ENCODE measurements around the gene ZSCAN16.

The ZSCAN16 gene

DNA sequence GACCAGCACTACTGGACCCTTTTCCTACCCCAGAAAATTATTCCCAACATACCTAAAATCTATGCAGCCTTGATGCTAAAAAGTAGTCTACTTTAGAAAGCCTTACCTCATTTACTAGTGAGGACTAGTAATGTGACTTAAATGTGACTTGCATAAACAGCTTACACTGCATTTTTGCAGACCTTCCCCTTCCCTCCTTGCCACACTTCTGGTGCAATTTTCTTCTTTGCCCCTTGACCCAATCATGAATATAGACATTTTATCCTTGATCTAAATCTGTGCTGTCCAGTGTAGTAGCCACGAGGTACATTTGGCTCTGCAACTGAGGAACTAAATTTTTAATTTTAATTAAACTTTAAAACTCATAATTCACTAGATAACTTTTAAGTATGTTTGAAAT lies 10.3 kb downstream of the ZSCAN16 start:
- no peak for DNase-seq

DNA sequence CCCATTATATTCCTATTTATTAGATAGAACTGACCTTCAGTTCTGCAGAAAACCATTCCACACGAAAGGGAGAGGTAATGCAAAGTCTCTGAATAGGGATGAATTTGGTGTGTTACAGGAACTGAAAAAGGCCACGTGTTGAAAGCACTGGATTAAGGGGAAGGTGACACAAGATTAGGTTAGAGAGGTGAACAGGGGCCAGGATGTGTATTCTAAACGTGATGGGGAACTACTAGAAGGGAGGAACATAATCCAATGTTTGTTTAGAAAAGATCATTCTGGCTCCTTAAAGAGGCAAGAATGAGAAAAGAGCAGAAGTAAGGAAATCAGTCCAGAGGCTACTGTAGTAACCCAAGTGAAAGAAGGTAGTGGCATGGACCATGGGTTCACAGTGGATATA lies 11.0 kb downstream of the ZSCAN16 start:
- no peak for DNase-seq

DNA sequence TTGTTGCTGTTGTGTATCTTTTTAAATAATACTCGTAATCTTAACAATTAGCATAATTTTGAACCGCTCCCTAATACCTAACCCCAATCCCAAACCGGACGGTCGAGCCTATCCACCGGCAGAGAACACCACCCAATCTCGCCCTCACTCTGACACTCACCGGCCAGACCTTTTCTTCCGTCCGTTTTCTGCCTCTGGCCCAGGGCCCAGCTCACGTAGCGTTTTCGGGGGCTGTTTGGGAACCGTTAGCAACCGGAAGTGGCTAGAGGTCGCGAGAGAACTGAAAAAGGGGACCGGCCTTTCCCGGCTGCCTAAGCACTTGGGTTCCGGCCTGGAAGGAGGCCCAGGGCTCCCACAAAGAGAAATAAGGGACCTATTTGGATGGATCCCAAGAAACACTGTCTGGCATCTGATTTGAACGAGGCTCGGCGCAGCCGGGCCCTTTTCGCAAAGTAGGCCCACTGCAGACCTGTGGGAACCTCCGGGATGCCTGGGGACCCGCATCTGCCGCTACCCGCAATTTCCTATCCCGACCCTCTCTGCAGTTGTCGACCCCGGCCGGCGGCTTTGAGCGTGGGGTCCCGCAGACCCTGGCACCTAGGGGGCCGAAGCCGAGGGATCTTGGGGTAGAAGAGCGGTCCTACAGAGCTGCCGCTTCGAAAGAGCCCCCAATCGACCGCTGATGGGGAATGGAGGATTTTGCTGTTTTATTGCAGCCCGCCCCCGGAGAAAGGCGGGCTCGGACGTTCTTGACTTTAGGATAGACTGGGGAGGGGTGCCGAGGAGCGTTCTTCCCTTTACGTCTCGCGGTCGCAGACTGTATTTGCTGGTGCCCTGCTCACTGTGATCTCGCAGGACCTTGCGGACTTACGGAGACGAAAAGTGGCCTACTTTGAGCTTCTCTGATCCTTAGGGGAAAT lies 12.4 kb downstream of the ZSCAN16 start:
- DNase-seq = peak; percentile 93

- no peak for DNase-seq
Observed at GRCh38 chr6:28137505-28137981, 13.1 kb downstream of the ZSCAN16 start.

DNA sequence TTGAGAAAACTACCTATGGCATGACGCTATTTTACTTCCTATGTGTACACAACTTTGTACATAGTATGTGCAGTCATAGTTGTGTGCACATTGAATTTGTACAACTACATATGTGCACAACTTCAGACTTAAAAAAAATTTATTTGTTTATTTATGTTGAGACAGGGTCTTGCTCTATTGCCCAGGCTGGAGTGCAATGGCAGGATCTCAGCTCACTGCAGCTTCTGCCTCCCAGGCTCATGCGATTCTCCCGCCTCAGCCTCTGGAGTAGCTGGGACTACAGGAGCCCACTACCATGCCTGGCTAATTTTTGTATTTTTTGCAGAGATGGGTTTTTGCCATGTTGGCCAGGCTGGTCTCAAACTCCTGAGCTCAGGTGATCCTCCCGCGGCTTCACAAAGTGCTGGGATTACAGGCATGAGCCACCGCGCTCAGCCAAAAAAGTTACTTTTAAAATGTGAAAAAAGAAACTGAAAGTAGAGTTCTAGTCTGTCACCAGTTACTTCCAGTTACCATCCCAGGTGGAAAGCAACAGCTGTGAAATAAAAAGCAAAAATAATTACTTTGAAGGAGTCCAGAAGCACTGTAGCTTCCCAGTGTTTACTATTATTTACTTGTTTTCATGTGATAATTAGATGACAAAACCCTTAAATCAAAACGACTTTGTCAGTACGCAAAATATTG lies 15.6 kb downstream of the ZSCAN16 start:
- no peak for DNase-seq

DNA sequence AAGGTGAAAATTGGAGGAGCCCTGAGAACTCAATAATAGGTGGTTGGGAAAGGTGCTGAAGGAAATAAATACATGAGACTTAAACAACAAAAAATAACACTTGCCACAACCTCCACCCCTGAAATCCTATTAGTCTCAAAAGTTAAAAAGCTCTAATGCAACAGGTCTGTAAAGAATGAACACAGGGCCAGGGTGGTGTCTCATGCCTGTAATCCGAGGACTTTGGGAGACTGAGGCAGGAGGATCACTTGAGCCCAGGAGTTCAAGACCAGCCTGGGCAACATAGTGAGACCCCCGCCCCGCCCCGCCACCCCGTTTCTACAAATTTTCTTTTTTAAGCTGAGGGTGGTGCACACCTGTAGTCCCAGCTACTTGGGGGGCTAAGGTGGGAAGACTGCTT lies 16.2 kb downstream of the ZSCAN16 start:
- DNase-seq = no peak

- peak; percentile 89 for DNase-seq
Observed at GRCh38 chr6:28141500-28142329, 17.3 kb downstream of the ZSCAN16 start, which contains the start of gene ZKSCAN8. Gene ZKSCAN8, plus strand, starts transcription at chr6:28141883. Its CDS starts 6,525 bp downstream, at chr6:28148408.

- no peak for DNase-seq
Observed at GRCh38 chr6:28142446-28142845, 18.0 kb downstream of the ZSCAN16 start.

GRCh38 chr6:28145231-28145630 lies 20.8 kb downstream of the ZSCAN16 start:
- DNase-seq = no peak

GRCh38 chr6:28152531-28152930 lies 28.1 kb downstream of the ZSCAN16 start:
- no peak for DNase-seq

DNA sequence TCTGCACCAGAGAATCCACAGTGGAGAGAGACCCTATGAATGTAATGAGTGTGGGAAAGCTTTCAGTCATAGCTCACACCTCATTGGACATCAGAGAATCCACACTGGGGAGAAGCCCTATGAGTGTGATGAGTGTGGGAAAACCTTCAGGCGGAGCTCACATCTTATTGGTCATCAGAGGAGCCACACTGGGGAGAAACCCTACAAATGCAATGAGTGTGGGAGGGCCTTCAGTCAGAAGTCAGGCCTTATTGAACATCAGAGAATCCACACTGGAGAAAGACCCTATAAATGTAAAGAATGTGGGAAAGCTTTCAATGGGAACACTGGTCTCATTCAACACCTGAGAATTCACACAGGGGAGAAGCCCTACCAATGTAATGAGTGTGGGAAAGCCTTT lies 29.1 kb downstream of the ZSCAN16 start:
- DNase-seq = no peak

DNA sequence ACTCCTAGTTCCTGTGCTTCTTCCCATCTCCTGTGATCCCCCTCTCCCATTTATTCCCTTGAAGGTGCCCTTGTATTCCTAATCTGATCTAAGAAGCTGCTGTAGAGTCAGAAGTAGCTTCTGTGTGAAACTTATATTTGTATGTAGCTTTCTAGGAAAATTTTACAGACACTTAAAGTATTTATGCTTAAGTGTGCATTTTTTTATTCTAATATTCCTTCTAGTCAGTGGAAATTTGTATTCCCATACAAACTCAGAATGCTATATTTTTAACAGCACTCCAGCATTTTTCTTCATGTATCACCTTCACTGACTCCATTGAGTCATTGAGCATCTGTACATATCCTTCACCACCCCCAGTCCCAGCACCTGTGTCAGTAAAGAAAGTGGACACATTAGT lies 29.9 kb downstream of the ZSCAN16 start:
- no peak for DNase-seq

- DNase-seq = no peak
Observed at GRCh38 chr6:28158318-28158717, 33.9 kb downstream of the ZSCAN16 start.

DNA sequence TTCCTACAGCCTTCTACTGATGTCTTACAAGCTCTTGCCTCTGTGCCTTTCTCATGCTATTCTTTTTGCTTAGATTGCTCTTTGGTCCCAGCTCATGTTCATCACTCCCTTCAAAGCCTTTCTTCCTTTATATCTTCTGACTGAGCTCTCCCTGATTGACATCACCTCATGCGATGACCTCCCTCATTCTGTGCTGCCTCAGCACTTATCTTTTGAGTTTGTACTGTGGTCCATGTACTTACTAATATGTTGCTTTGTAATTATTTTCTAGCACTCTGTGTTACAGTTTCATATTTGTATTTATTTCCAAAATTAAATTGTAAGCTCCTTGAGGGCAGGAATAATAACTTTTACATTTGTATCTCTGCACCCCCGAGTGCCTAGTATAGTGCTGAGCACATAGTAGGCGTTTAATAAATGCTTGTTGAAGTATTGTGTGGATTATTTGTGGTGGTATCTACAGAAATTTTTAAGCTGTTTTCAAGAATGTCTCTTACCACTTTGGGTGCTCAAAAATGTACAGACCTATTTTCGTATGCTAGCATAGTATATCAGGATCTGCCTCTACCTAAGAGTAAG lies 34.7 kb downstream of the ZSCAN16 start:
- DNase-seq = no peak

DNA sequence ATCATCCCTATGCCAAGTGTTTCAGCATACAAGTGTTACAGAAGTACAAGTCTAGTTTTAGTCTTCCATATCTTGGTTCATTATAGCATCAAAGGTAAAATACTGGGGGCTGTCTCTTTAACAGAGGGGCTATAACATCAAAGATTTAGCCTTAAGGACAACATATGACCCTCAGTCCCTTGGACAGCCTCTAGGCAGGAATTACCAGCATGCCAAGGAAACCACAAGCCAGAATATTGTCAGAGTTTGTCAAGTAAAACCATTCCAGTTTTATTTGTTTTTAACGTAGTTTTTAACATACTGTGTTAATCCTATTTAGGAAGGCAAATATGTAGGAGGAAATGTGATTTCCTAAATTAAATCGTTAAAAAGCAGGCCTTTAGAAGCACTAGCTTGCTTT lies 35.8 kb downstream of the ZSCAN16 start:
- no peak for DNase-seq

DNA sequence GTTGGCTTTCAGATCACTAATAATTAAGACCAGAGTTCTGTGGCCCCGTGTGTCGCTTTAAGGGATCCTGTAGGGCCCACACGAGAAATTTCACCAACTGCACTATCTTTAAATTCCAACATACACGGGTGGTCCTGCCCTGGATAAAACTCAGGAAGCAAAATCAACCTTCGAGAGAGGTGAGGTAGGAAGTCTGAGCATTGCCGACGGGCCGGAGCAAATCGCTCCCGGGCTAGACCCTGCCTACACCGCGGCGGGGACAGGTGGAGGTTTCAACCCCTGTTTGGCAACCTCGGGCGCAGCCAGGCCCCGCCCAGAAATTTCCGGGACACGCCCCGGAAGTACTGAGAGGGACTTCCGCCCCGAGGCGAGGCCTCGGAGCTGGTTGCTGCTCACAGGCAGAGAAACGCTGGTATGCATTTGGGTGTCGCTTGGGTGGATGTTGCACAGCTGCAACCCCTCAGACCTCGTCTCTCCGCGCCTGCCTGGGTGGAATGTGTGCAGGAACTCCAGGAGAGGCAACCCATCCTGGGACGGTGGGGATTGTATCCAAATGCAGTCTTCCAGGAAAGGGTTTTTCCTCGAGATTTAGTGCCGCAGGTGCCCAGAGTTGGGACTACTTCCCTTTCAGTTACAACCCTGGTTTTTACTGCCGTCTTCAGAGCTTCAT lies 37.1 kb downstream of the ZSCAN16 start:
- peak; percentile 9 for DNase-seq

DNA sequence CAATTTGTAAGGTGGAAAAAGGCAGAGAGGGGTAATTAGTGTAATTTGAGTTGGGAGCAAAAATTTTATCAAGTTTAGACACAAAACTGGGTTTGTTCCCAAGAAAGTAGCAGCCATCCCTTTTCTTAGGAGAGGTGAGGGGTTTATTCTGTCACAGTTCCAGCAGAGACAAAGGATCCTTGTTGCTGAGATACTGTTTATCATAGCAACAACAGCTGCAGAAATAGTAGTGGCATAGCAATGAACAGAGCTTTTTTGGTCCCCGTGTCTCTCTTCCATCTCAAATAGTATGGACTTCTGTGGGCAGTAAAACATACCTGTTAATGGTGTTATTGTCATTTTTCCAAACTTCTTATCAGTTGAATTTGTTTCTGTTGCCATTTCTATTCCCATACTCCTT lies 41.2 kb downstream of the ZSCAN16 start:
- DNase-seq = no peak

DNA sequence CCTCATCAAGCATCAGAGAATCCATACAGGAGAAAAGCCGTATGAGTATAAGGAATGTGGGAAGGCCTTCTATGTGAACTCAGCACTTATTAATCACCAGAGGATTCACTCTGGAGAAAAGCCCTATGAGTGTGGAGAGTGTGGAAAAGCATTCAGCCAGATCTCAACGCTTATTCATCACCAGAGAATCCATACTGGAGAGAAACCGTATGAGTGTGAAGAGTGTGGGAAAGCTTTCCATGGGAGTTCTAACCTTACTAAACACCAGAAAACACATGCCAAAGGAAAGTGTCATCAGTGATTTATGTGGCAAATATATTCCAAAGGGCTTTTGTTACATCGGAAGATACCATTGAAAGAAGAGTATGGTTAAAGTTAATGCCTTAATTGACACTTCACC lies 42.7 kb downstream of the ZSCAN16 start:
- DNase-seq = no peak

- DNase-seq = no peak
Observed at GRCh38 chr6:28167926-28168325, 43.5 kb downstream of the ZSCAN16 start.

GRCh38 chr6:28171271-28171670 lies 46.9 kb downstream of the ZSCAN16 start:
- no peak for DNase-seq

DNA sequence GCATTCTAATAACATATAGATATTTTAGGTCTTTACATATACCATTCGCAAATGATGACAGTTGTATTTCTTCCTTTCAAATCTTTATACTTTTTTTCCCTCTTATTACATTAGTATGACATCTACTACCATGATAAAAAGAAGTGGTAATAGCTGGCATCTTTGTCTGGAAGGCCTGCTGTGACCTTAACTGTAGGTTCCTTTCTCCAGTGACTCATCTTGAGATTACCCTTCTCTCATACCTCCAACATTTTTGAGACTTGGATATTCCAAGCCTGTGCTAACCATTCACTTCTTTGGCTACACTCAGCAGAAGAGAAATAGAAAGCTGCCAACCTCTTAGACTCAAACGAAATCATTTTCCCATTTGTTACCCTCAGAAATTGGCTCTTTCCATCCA lies 47.6 kb downstream of the ZSCAN16 start:
- no peak for DNase-seq

DNA sequence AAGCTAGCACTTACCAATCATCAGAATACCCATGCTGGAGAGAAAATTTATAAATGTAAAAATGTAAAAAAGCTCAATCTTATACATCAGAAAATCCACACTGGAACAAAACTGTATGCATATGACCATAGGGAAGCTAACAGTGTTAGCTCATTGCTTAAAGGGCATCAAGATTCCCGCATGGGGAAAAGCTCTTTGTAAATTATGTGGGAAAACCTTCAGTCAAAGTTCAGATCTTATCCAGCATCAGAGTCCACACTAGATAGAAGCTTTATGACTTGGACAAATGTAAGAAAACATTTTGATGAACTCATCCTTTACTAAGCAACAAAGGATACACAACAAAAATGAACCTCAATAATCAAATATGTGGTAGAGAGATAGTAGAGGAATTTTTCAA lies 52.0 kb downstream of the ZSCAN16 start:
- DNase-seq = no peak
